ENCODE measurements around the gene LMO3.

Gene LMO3

GRCh38 chr12:16523951-16524331, 82.0 kb downstream of the LMO3 start:
- H3K4me3 ChIP-seq (ENCODE audit: control insufficient read depth, low read depth, low read length), result no peak overlapping the region
- TF ChIP-seq CTCF (IDR thresholded peaks at IDR 0.05; ENCODE audit: control insufficient read depth, insufficient read depth, low read depth, low read length, missing control alignments), result no peak
- no peak for DNase-seq (ENCODE audit: low read depth)

- no peak for DNase-seq (ENCODE audit: low read depth)
- TF ChIP-seq CTCF (IDR thresholded peaks at IDR 0.05; ENCODE audit: control insufficient read depth, insufficient read depth, low read depth, low read length, missing control alignments), result no peak
- H3K4me3 ChIP-seq (ENCODE audit: control insufficient read depth, low read depth, low read length), result no peak overlapping the region
Observed at GRCh38 chr12:16523284-16523950, 82.5 kb downstream of the LMO3 start.

DNA sequence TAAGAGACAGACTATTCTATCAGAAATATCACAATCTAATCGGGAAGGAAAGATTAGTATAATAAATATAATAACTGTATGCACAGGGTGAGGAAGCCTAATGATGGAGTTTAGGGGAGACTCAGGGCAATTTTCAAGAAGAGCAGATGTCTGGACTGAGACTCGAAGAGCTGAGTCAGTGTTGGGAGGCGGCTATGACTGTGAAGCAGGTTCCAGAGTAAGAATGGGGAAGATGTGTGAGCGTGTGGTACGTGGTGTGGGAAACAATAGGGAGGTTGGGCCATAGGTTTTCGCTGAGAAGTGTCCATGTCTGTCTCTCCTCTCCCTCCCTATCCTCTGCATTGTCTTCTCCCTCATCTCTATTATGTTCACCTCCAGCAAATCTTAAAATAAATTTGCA, 85.6 kb downstream of the LMO3 start:
- no peak overlapping the region for H3K4me3 ChIP-seq (ENCODE audit: control insufficient read depth, low read depth, low read length)
- no peak for DNase-seq (ENCODE audit: low read depth)
- no peak for TF ChIP-seq CTCF (IDR thresholded peaks at IDR 0.05; ENCODE audit: control insufficient read depth, insufficient read depth, low read depth, low read length, missing control alignments)

DNA sequence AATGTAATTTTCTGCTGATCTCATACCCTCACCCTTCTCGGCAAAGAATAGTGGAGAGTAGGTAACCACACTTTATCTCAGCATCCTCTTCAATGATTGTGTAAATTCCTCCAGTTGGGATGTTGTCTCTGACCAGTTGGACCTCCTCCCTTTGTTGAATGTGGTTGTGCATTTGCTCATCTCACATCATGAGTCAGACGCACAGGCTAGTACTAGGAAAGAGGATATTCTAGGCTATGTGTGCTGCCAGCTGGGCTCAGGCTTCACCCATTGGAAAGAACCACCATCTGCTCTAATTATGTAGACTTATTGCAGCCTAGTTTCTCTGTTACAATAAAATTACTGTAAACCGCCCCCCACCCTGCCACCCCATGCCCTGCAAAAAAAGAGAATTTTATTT, 90.3 kb downstream of the LMO3 start:
- no peak for DNase-seq (ENCODE audit: low read depth)
- no peak overlapping the region for H3K4me3 ChIP-seq (ENCODE audit: control insufficient read depth, low read depth, low read length)
- no peak for TF ChIP-seq CTCF (IDR thresholded peaks at IDR 0.05; ENCODE audit: control insufficient read depth, insufficient read depth, low read depth, low read length, missing control alignments)

GRCh38 chr12:16513231-16513630, 92.7 kb downstream of the LMO3 start:
- no peak for DNase-seq (ENCODE audit: low read depth)
- TF ChIP-seq CTCF (IDR thresholded peaks at IDR 0.05; ENCODE audit: control insufficient read depth, insufficient read depth, low read depth, low read length, missing control alignments), result no peak
- H3K4me3 ChIP-seq (ENCODE audit: control insufficient read depth, low read depth, low read length), result no peak overlapping the region

DNA sequence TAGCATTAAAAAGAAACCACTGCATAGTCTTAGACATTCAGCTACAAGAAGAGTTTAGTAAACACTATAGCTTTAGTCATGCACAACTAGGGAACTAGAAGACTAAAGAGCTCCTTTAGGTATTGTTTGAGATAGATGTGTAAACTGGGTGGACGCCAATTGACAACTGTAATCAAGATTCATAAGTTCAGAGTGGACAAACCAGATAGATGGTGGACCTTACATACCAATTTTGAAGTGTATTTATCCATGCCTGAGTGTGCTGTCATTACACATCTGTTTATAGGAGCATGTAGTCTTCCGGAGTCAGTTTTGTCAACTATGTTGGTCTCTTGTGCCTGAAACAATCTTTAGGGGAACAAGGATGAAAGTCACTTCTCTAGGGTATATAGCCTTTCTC, 96.6 kb downstream of the LMO3 start:
- DNase-seq (ENCODE audit: low read depth), result no peak
- no peak overlapping the region for H3K4me3 ChIP-seq (ENCODE audit: control insufficient read depth, low read depth, low read length)
- TF ChIP-seq CTCF (IDR thresholded peaks at IDR 0.05; ENCODE audit: control insufficient read depth, insufficient read depth, low read depth, low read length, missing control alignments), result no peak

- TF ChIP-seq CTCF (IDR thresholded peaks at IDR 0.05; ENCODE audit: control insufficient read depth, insufficient read depth, low read depth, low read length, missing control alignments), result no peak
- no peak for DNase-seq (ENCODE audit: low read depth)
- H3K4me3 ChIP-seq (ENCODE audit: control insufficient read depth, low read depth, low read length), result no peak overlapping the region
Observed at GRCh38 chr12:16506394-16506793, 99.6 kb downstream of the LMO3 start.

All from AG09309 (cell line).